Measurements from ENCODE around the gene EEF1AKMT2. TPM values are rescaled to one million over a fixed set of nuclear protein-coding genes. Genes with fewer than 3 reads are reported as not detected.

The EEF1AKMT2 gene
- total and polyA plus RNA-seq, 2 donors from 2014 or later = 18.0 to 20.5 TPM

DNA sequence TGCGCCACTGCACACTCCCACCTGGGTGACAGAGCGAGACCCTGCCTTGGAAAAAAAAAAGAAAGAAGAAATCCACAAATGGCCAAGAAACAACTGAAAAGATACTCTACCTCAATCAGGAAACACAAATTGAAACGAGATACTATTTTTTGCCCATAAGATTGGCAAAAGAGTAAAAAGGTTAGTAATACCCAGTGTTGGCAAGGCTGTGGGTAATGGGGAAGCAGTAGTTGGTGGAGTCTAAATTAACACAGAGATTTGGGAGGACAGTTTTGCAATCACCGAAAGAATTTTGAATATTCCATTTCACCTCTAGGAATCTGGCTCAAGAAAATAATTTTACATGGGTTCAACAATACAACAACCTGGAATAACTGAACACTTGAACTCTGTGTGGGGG lies 29.8 kb upstream of the EEF1AKMT2 start:
- no peaks in the 10 kb centered on the region for H3K4me1 ChIP-seq (ENCODE audit: control insufficient read depth in 2 of 3, insufficient read depth in 2 of 3, low read depth in 1 of 3, low read length in 3 of 3)
- no peaks in the 10 kb centered on the region for H3K9me3 ChIP-seq (ENCODE audit: control insufficient read depth in 2 of 3, insufficient read depth in 1 of 3, low read length in 3 of 3)
- H3K27me3 ChIP-seq (ENCODE audit: control insufficient read depth, insufficient read depth, low read length) = no peaks in the 10 kb centered on the region
- TF ChIP-seq, protein P1, sequence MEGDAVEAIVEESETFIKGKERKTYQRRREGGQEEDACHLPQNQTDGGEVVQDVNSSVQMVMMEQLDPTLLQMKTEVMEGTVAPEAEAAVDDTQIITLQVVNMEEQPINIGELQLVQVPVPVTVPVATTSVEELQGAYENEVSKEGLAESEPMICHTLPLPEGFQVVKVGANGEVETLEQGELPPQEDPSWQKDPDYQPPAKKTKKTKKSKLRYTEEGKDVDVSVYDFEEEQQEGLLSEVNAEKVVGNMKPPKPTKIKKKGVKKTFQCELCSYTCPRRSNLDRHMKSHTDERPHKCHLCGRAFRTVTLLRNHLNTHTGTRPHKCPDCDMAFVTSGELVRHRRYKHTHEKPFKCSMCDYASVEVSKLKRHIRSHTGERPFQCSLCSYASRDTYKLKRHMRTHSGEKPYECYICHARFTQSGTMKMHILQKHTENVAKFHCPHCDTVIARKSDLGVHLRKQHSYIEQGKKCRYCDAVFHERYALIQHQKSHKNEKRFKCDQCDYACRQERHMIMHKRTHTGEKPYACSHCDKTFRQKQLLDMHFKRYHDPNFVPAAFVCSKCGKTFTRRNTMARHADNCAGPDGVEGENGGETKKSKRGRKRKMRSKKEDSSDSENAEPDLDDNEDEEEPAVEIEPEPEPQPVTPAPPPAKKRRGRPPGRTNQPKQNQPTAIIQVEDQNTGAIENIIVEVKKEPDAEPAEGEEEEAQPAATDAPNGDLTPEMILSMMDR (IDR thresholded peaks at IDR 0.05; ENCODE audit: borderline replicate concordance, extremely low read depth, insufficient read depth) = no peak
- intact Hi-C loops (cut with DNase I) = no loop called here
- no peak overlapping the region for H3K9ac ChIP-seq (ENCODE audit: low read length in 3 of 3)
- FAIRE-seq = no peak
- H3K27ac ChIP-seq (ENCODE audit: low read depth in 2 of 2, low read length in 2 of 2) = no peak overlapping the region
- DNase-seq = no peak
- H3K4me3 ChIP-seq (ENCODE audit: low read length in 3 of 3) = no peak overlapping the region
- peaks cover 1 to 11% (median 10%) of the 10 kb centered on the region in 3 donors for H3K36me3 ChIP-seq (ENCODE audit: control insufficient read depth in 2 of 3, insufficient read depth in 3 of 3, low read length in 3 of 3)

DNA sequence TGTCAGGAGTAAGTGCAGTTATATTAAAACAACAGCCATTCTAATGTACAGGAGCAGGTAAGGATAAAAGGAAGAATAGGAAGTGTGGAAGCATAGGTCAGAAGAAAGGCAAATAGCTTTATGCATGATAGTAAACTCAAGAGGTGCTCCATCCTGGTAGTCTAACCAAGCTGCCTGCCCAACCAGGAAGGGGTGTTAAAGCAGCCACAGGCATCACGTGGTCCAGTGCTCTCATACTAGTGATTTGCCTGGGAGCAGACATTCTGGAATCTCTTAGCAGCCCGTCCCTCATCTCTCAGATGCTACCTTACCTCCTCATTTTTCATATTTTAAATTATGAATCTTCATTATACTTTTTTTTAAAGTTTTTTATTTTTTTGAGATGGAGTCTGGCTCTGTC lies 28.4 kb upstream of the EEF1AKMT2 start:
- Histone ChIP-seq H3K27me3 (ENCODE audit: control insufficient read depth, insufficient read depth, low read length) (no peaks in the 10 kb centered on the region), H3K9me3 (ENCODE audit: control insufficient read depth in 2 of 3, insufficient read depth in 1 of 3, low read length in 3 of 3) (no peaks in the 10 kb centered on the region), H3K4me3 (ENCODE audit: low read length in 3 of 3) (no peak overlapping the region), H3K27ac (ENCODE audit: low read depth in 2 of 2, low read length in 2 of 2) (no peak overlapping the region), H3K4me1 (ENCODE audit: control insufficient read depth in 2 of 3, insufficient read depth in 2 of 3, low read depth in 1 of 3, low read length in 3 of 3) (no peaks in the 10 kb centered on the region), H3K36me3 (ENCODE audit: control insufficient read depth in 2 of 3, insufficient read depth in 3 of 3, low read length in 3 of 3) (peaks cover 0 to 11% (median 8%) of the 10 kb centered on the region in 3 donors), H3K9ac (ENCODE audit: low read length in 3 of 3) (no peak overlapping the region)
- intact Hi-C loops (cut with DNase I) = no loop called here
- TF ChIP-seq, protein P1 (IDR thresholded peaks at IDR 0.05; ENCODE audit: borderline replicate concordance, extremely low read depth, insufficient read depth) = no peak
- no peak for DNase-seq
- FAIRE-seq = no peak

DNA sequence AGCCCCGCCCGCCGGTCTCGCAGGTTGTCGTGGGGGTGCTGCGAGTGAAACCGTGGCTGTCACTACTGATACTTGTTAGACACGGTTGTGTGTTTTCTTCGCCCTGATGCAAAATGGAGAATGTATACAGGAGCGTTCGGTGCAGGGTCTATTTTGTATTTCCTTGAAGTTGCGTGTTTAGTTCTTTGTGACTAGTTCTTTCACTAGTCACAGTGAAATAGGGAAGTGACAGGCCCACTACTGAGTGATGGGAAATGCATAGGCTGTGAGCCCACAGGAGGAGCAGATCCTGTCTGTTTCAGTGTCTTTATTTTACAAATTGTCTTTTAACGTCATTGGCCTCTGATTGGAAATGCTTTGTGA lies 10.6 kb upstream of the EEF1AKMT2 start:
- Histone ChIP-seq H3K27me3 (ENCODE audit: control insufficient read depth, insufficient read depth, low read length) (no peaks in the 10 kb centered on the region), H3K27ac (ENCODE audit: low read depth in 2 of 2, low read length in 2 of 2) (no peak overlapping the region), H3K36me3 (ENCODE audit: control insufficient read depth in 2 of 3, insufficient read depth in 3 of 3, low read length in 3 of 3) (no peaks in the 10 kb centered on the region), H3K4me1 (ENCODE audit: control insufficient read depth in 2 of 3, insufficient read depth in 2 of 3, low read depth in 1 of 3, low read length in 3 of 3) (peaks cover 0 to 7% (median 5%) of the 10 kb centered on the region in 3 donors), H3K9me3 (ENCODE audit: control insufficient read depth in 2 of 3, insufficient read depth in 1 of 3, low read length in 3 of 3) (no peaks in the 10 kb centered on the region), H3K4me3 (ENCODE audit: low read length in 3 of 3) (peak overlapping the region; percentile 64 to 86 (median 73)), H3K9ac (ENCODE audit: low read length in 3 of 3) (peak overlapping the region; percentile 54 to 93 (median 89))
- FAIRE-seq (no peak), DNase-seq (peak in 2 of 5 donors; percentile 27 to 32)
- TF ChIP-seq, protein P1 (IDR thresholded peaks at IDR 0.05; ENCODE audit: borderline replicate concordance, extremely low read depth, insufficient read depth) = no peak
- intact Hi-C loops (cut with DNase I) = no loop called here

DNA sequence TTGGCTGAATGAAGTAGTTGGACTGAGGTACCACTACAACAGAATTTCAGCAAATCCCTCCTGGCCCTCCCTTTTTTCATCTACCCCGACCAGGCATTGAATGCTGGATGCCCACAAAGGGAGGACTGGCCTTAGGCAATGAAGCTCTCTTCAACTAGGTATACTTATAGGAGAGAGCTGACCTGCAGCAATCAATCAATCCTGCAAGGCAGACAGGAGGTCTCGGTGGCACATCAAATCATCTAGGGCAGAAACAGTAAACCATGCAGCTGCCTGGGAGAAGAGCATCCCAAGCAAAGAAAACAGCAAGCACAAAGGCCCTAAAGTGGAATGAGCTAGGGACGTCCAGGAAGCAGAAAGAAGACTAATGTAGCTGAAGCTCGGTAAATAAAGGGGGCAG lies 7.5 kb upstream of the EEF1AKMT2 start:
- H3K4me3 ChIP-seq (ENCODE audit: low read length in 3 of 3) = no peak overlapping the region
- H3K36me3 ChIP-seq (ENCODE audit: control insufficient read depth in 2 of 3, insufficient read depth in 3 of 3, low read length in 3 of 3) = no peaks in the 10 kb centered on the region
- no peak overlapping the region for H3K9ac ChIP-seq (ENCODE audit: low read length in 3 of 3)
- intact Hi-C loops (cut with DNase I) = no loop called here
- TF ChIP-seq, protein P1 (IDR thresholded peaks at IDR 0.05; ENCODE audit: borderline replicate concordance, extremely low read depth, insufficient read depth) = no peak
- H3K9me3 ChIP-seq (ENCODE audit: control insufficient read depth in 2 of 3, insufficient read depth in 1 of 3, low read length in 3 of 3) = no peaks in the 10 kb centered on the region
- peaks cover 0 to 7% (median 5%) of the 10 kb centered on the region in 3 donors for H3K4me1 ChIP-seq (ENCODE audit: control insufficient read depth in 2 of 3, insufficient read depth in 2 of 3, low read depth in 1 of 3, low read length in 3 of 3)
- FAIRE-seq (no peak), DNase-seq (peak in 4 of 5 donors; percentile 54 to 72 (median 68))
- H3K27me3 ChIP-seq (ENCODE audit: control insufficient read depth, insufficient read depth, low read length) = no peaks in the 10 kb centered on the region
- no peak overlapping the region for H3K27ac ChIP-seq (ENCODE audit: low read depth in 2 of 2, low read length in 2 of 2)

Data from kidney (tissue), 14 donors.